ENCODE measurements around the gene RALGDS.
A peak's percentile ranks its signal among the peaks of the same experiment; 100 is the strongest.
"Not testable (repeated sequence)": the region's sequence is repeated elsewhere in the genome, so short reads cannot be mapped to it uniquely, and the experiment has no call there.

Gene RALGDS

DNA sequence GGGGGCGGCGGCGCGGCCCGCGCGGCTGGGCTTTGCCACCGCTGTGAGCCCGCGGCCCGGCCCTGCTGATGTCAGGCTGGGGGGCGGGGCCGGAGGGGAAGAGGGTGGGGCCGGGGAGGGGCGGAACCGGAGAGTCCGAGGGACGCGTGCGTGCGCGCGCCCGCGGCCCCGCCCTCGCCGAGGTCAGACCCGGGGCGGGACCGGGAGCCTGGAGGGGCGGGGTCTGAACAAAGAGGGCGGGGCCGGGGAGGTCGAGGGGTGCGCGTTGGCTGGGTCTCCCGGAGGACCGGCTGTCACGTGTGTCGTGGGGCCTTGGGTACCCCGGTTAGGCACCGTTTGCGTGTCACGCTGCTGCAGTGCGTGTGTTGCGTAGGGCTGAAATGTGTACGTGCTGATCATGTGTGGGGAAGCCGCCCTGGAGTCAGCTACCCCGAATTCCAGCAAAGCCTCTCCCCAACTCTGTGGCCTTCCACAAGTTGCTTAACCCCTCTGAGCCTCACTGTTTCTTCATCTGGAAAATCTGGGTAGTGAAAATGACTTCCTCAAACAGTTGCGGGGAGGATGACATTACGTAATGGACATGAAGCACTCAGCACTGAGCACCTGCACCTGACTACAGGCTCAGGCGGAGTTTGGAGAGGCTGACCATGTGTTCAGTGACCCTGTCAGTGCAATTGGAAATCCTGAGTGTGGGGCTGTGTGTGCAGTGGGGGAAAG is at the start of gene RALGDS:
Gene RALGDS (minus strand): TSS at position 43 of the 717 bp plus-strand sequence. CDS start 86 bp downstream, outside the sequence.
- Mint-ChIP-seq H3K9me3 (no peaks in the 10 kb centered on the region), H3K4me1 (peaks cover 71% of the 10 kb centered on the region), H3K36me3 (ENCODE audit: low read depth) (no peaks in the 10 kb centered on the region), H3K27me3 (ENCODE audit: low read depth, poor library complexity) (peaks cover 2% of the 10 kb centered on the region), H3K27ac (no peak within 1 kb of the TSS), H3K4me3 (peak within 1 kb of the TSS; percentile 77)
- peak; percentile 95 for DNase-seq
- TF ChIP-seq, protein P1, sequence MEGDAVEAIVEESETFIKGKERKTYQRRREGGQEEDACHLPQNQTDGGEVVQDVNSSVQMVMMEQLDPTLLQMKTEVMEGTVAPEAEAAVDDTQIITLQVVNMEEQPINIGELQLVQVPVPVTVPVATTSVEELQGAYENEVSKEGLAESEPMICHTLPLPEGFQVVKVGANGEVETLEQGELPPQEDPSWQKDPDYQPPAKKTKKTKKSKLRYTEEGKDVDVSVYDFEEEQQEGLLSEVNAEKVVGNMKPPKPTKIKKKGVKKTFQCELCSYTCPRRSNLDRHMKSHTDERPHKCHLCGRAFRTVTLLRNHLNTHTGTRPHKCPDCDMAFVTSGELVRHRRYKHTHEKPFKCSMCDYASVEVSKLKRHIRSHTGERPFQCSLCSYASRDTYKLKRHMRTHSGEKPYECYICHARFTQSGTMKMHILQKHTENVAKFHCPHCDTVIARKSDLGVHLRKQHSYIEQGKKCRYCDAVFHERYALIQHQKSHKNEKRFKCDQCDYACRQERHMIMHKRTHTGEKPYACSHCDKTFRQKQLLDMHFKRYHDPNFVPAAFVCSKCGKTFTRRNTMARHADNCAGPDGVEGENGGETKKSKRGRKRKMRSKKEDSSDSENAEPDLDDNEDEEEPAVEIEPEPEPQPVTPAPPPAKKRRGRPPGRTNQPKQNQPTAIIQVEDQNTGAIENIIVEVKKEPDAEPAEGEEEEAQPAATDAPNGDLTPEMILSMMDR (IDR thresholded peaks at IDR 0.05), result no peak

GRCh38 chr9:133170716-133171115 is 49.7 kb upstream of the RALGDS start:
- Mint-ChIP-seq H3K27ac (no peak overlapping the region), H3K4me1 (peaks cover 27% of the 10 kb centered on the region), H3K36me3 (ENCODE audit: low read depth) (no peaks in the 10 kb centered on the region), H3K27me3 (ENCODE audit: low read depth, poor library complexity) (peaks cover 29% of the 10 kb centered on the region), H3K4me3 (no peak overlapping the region), H3K9me3 (no peaks in the 10 kb centered on the region)
- TF ChIP-seq, protein P1 (IDR thresholded peaks at IDR 0.05), result no peak
- DNase-seq, result no peak

GRCh38 chr9:133169687-133170086 is 48.6 kb upstream of the RALGDS start:
- not testable (repeated sequence) for H3K27ac Mint-ChIP-seq

DNA sequence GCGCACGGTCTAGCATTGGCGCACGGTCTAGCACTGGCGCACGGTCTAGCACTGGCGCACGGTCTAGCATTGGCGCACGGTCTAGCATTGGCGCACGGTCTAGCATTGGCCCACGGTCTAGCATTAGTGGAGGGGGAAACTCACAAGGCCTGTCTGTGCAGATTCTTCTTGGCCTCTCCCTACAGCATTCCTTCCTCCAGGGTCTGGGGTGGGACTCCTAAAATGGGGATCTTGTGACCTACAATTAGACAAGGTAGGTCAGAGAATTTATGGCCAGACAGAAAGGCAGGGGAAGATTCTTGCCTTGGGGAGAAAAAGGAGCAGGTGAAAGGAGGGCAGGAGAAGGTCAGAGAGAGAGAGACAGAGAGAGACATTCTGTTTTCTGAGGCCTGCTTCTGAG is 48.1 kb upstream of the RALGDS start:
- no peak overlapping the region for H3K4me3 Mint-ChIP-seq

More at GRCh38 chr9:133169687-133170086, 48.6 kb upstream of the RALGDS start:
- H3K36me3 Mint-ChIP-seq (ENCODE audit: low read depth); H3K9me3 Mint-ChIP-seq; H3K4me3 Mint-ChIP-seq; DNase-seq: not testable (repeated sequence)
- Mint-ChIP-seq H3K4me1 (peaks cover 33% of the 10 kb centered on the region), H3K27me3 (ENCODE audit: low read depth, poor library complexity) (peaks cover 22% of the 10 kb centered on the region)

GRCh38 chr9:133168432-133168831 is 47.4 kb upstream of the RALGDS start:
- Mint-ChIP-seq H3K36me3 (ENCODE audit: low read depth) (no peaks in the 10 kb centered on the region), H3K4me3 (no peak overlapping the region), H3K27ac (peak overlapping the region; percentile 27), H3K9me3 (no peaks in the 10 kb centered on the region), H3K27me3 (ENCODE audit: low read depth, poor library complexity) (peaks cover 9% of the 10 kb centered on the region), H3K4me1 (peaks cover 39% of the 10 kb centered on the region)
- TF ChIP-seq, protein P1 (IDR thresholded peaks at IDR 0.05), result no peak
- no peak for DNase-seq

More for the DNA sequence above, 48.1 kb upstream of the RALGDS start:
- TF ChIP-seq, protein P1 (IDR thresholded peaks at IDR 0.05), result no peak
- Mint-ChIP-seq H3K36me3 (ENCODE audit: low read depth) (no peaks in the 10 kb centered on the region), H3K9me3 (no peaks in the 10 kb centered on the region), H3K27me3 (ENCODE audit: low read depth, poor library complexity) (peaks cover 16% of the 10 kb centered on the region), H3K4me1 (peaks cover 35% of the 10 kb centered on the region), H3K27ac (peak overlapping the region; percentile 54)
- DNase-seq, result no peak

DNA sequence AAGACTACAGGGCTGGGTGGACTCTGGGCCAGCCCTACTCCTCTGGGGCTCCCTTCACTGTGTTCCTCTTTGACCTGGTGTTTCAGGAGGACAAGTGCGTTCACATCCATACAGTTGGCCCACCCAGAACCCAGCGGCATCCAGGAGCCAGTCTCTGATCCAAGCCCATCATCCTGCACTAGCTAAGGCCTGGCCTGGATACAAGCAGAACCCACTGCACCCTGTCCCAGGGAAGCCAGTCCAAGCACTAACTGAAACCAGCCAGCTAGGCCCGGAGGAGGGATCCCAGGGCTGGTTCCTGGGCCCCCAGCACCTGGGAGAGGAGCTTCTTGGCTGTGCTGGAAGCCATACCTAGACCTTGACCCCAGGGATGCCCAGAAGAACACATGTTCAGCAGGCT is 46.7 kb upstream of the RALGDS start:
- no peak overlapping the region for H3K27ac Mint-ChIP-seq
- no peak for DNase-seq
- TF ChIP-seq, protein P1 (IDR thresholded peaks at IDR 0.05), result no peak

More for the DNA sequence above, 46.7 kb upstream of the RALGDS start:
- Mint-ChIP-seq H3K9me3 (no peaks in the 10 kb centered on the region), H3K27me3 (ENCODE audit: low read depth, poor library complexity) (peaks cover 8% of the 10 kb centered on the region), H3K4me3 (no peak overlapping the region), H3K36me3 (ENCODE audit: low read depth) (no peaks in the 10 kb centered on the region), H3K4me1 (peaks cover 39% of the 10 kb centered on the region)

All from nephron progenitor cell (in vitro differentiated cells).